Measurements from ENCODE around the gene DSCAM.

The DSCAM gene

DNA sequence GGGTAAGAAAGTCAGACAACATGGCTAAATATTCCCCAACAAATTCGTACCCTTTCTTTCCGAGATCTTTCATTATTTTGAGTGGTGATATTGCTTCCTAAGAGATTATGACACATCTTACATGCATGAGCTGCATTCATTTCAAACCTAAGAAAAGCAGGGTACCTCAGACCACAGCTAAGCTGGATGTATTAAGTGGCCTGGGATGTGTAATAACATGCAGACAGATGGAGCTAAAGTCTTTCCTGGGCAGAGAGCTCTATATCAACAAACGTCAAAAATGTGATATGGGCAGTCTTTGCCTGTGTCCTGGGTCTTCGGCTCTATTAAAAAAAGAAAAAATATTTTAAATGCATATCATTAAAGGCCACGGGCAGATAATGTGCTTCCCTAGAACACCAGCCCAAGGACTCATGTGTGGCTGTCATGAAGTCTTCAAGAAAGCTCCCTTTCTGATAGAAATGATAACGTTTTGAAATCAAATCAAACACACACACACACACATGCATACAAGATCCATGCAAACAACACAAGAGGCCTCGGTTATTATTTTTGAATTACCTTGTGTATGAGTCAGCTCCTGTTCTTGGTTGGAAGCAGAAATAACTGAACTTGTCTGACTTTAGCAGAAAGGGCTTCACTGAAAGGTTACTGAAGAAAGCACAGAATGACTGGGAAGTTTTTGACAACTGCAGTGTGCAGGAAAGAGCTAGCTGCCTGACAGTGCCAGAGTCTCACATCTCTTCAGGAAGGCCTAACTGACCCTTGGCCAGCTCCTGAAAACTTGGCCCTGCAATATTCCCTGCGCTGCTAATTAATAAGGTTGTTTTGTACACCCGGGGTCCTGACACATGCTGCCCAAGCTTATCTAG is 231.2 kb downstream of the DSCAM start:
- no peaks in the 10 kb centered on the region for H3K27me3 ChIP-seq (replicated peaks)
- no peak overlapping the region for H3K27ac ChIP-seq
- no peak overlapping the region for H3K4me3 ChIP-seq (ENCODE audit: low read depth, low read length)
- in situ Hi-C loops (cut with HindIII; ENCODE audit: low pct_ligation_motif_present, low sequenced_read_pairs) = no loop called here
- no peaks in the 10 kb centered on the region for H3K36me3 ChIP-seq (replicated peaks)
- TF ChIP-seq, protein P1, sequence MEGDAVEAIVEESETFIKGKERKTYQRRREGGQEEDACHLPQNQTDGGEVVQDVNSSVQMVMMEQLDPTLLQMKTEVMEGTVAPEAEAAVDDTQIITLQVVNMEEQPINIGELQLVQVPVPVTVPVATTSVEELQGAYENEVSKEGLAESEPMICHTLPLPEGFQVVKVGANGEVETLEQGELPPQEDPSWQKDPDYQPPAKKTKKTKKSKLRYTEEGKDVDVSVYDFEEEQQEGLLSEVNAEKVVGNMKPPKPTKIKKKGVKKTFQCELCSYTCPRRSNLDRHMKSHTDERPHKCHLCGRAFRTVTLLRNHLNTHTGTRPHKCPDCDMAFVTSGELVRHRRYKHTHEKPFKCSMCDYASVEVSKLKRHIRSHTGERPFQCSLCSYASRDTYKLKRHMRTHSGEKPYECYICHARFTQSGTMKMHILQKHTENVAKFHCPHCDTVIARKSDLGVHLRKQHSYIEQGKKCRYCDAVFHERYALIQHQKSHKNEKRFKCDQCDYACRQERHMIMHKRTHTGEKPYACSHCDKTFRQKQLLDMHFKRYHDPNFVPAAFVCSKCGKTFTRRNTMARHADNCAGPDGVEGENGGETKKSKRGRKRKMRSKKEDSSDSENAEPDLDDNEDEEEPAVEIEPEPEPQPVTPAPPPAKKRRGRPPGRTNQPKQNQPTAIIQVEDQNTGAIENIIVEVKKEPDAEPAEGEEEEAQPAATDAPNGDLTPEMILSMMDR (IDR thresholded peaks at IDR 0.05; ENCODE audit: low read depth, low read length, missing control alignments) = no peak
- DNase-seq = no peak

DNA sequence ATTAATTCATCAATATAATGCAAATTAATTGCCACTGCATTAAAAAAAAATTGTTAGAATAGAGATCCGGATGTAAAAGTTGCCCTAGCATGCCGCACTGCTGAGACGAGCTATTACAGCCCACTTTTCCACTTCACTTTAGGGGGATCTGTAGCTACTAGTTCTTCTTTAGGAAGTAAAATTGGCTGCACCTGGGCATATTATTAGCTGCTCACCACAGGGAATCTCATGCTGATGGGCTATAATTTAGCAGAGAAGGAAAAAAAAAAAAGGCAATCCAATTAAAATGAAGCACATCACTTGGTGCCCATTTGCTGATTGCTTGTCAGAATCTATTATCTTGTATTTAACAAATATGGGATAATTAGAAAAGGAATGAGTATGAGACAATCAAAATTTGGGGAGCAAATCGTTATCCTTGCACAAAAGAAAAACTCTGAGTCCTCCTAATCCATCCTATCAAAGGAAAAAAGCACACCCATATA is 233.4 kb downstream of the DSCAM start:
- in situ Hi-C loops (cut with HindIII; ENCODE audit: low pct_ligation_motif_present, low sequenced_read_pairs) = no loop called here
- no peak overlapping the region for H3K4me3 ChIP-seq (ENCODE audit: low read depth, low read length)
- TF ChIP-seq, protein P1 (IDR thresholded peaks at IDR 0.05; ENCODE audit: low read depth, low read length, missing control alignments) = no peak

DNA sequence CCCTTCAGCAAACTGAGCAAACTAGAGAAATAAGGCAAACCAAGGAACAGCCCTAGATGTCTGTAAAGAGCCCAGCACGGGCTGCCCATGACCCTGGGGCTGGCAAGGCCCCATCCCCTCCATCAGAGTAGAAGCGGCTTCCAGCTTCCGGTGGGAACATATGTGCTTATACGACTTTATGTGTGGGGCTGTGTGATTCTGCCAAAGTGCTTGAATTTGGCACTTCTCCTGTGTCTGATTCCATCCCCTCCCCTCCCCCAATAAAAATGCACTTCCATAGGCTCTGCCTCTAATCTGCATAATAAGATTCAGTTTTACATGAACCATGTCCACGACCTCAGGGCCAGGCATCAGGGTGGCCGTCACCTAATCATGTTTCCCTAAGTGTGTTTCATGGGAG is 236.6 kb downstream of the DSCAM start:
- in situ Hi-C loops (cut with HindIII; ENCODE audit: low pct_ligation_motif_present, low sequenced_read_pairs) = no loop called here
- H3K27ac ChIP-seq = no peak overlapping the region
- no peaks in the 10 kb centered on the region for H3K36me3 ChIP-seq (replicated peaks)
- no peaks in the 10 kb centered on the region for H3K27me3 ChIP-seq (replicated peaks)
- no peak for DNase-seq
- H3K4me3 ChIP-seq (ENCODE audit: low read depth, low read length) = no peak overlapping the region
- TF ChIP-seq, protein P1 (IDR thresholded peaks at IDR 0.05; ENCODE audit: low read depth, low read length, missing control alignments) = no peak

More for the DNA sequence above, 233.4 kb downstream of the DSCAM start:
- no peak overlapping the region for H3K27ac ChIP-seq
- no peaks in the 10 kb centered on the region for H3K27me3 ChIP-seq (replicated peaks)
- no peaks in the 10 kb centered on the region for H3K36me3 ChIP-seq (replicated peaks)
- DNase-seq = no peak

DNA sequence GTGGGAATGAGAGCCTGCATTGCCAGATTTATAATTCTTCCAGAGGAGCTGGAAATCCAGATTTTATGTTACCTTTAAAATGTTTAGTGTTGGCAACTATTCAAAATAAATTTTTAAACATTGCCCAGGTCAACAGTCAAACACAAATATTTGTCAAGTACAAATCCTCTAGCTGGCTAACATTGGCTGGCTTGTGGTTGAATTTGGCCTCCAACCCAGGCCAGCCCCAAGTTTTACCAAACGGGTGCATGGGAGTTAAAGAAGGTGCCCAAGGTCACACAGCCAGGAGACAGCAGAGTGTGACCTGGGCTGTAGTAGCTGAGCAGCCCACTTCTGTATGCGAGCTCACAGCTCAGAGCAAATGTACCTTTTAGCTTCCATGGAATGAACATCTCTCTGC is 240.6 kb downstream of the DSCAM start:
- in situ Hi-C loops (cut with HindIII; ENCODE audit: low pct_ligation_motif_present, low sequenced_read_pairs) = no loop called here
- no peak for DNase-seq
- no peak overlapping the region for H3K4me3 ChIP-seq (ENCODE audit: low read depth, low read length)
- TF ChIP-seq, protein P1 (IDR thresholded peaks at IDR 0.05; ENCODE audit: low read depth, low read length, missing control alignments) = no peak
- H3K27me3 ChIP-seq (replicated peaks) = no peaks in the 10 kb centered on the region
- H3K27ac ChIP-seq = no peak overlapping the region
- no peaks in the 10 kb centered on the region for H3K36me3 ChIP-seq (replicated peaks)

DNA sequence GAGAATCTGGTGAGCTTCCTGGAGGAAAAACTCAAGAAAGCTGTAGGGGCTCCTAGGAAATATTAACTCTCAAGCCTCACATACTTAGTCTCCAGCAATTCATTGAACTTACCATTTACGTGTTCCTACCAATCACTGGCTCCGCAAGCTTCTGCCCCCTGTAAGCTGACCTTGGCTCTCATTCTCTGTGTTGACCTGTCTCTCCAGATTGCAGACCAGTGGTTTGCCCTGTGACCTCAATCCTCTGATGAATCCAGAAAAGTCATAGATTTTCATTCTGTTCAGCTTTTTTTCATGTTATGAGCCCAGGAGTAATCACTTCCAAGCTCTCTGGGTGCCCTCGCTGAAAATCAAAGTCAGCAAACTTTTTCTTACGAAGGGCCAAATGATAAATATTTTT is 241.9 kb downstream of the DSCAM start:
- DNase-seq = no peak
- TF ChIP-seq, protein P1 (IDR thresholded peaks at IDR 0.05; ENCODE audit: low read depth, low read length, missing control alignments) = no peak

More for the DNA sequence above, 241.9 kb downstream of the DSCAM start:
- no peak overlapping the region for H3K27ac ChIP-seq
- H3K27me3 ChIP-seq (replicated peaks) = no peaks in the 10 kb centered on the region
- H3K36me3 ChIP-seq (replicated peaks) = no peaks in the 10 kb centered on the region
- in situ Hi-C loops (cut with HindIII; ENCODE audit: low pct_ligation_motif_present, low sequenced_read_pairs) = no loop called here
- H3K4me3 ChIP-seq (ENCODE audit: low read depth, low read length) = no peak overlapping the region
